WTC11 (cell line): ENCODE data around the gene NUDT6. TPM values are rescaled to one million over a fixed set of nuclear protein-coding genes. Genes with fewer than 3 reads are reported as not detected.

ENCODE experiments used
- ATAC-seq: fragments of 200-7000 bp; cut with Tn5 transposase; 2 replicates; pipeline ENCODE4 v1.10.0; 2021; ENCODE audit warnings: mild to moderate bottlenecking, moderate library complexity
- CTCF ChIA-PET: fragments of 300-600 bp; sonication (Branson Sonifier 250); formaldehyde crosslinking; loops from one replicate; lab custom pipeline; 2021; ENCODE audit warnings: antibody characterized with exemption; lab: Charles Lee
- POLR2A ChIA-PET: fragments of 350-600 bp; sonication (Branson Sonifier 250); formaldehyde crosslinking; loops from one replicate; lab custom pipeline; 2021; ENCODE audit warnings: antibody characterized with exemption; lab: Charles Lee
- DNase-seq: peaks from one replicate; pipeline ENCODE4 v3.0.0; 2021; ENCODE audit warnings: low spot score
- H3K27ac Mint-ChIP-seq: 2 replicates; pipeline ENCODE4 v1.8.0; 2021; ENCODE audit warnings: mixed read lengths
- H3K27me3 Mint-ChIP-seq: 2 replicates; pipeline ENCODE4 v1.8.0; 2021; ENCODE audit warnings: low read depth, mild to moderate bottlenecking, moderate library complexity, mixed read lengths
- H3K36me3 Mint-ChIP-seq: 2 replicates; pipeline ENCODE4 v1.8.0; 2021; ENCODE audit warnings: mixed read lengths
- H3K4me1 Mint-ChIP-seq: 2 replicates; pipeline ENCODE4 v1.8.0; 2022; ENCODE audit warnings: mixed read lengths
- H3K4me3 Mint-ChIP-seq: 2 replicates; pipeline ENCODE4 v1.8.0; 2021; ENCODE audit warnings: mild to moderate bottlenecking, moderate library complexity, mixed read lengths
- H3K9me3 Mint-ChIP-seq: 2 replicates; pipeline ENCODE4 v1.8.0; 2021; ENCODE audit warnings: mixed read lengths
- ATF6 ChIP-seq: sonication (generic); formaldehyde crosslinking; IDR thresholded peaks from 2 replicates; pipeline ENCODE4 v1.8.1; 2023; ENCODE audit warnings: mild to moderate bottlenecking, missing genetic modification reagents
- CDX4 ChIP-seq: fragments of 250-450 bp; sonication (Bioruptor Pico); IDR thresholded peaks from 2 replicates; pipeline ENCODE4 v1.9.0; 2021; ENCODE audit warnings: moderate library complexity, mild to moderate bottlenecking, inconsistent platforms, borderline replicate concordance
- GABPB1 ChIP-seq: sonication (generic); formaldehyde crosslinking; IDR thresholded peaks from 2 replicates; pipeline ENCODE4 v1.8.1; 2023; ENCODE audit warnings: mild to moderate bottlenecking, missing genetic modification reagents
- HMGA2 ChIP-seq: fragments of 250-450 bp; sonication (Bioruptor Pico); IDR thresholded peaks from 2 replicates; pipeline ENCODE4 v1.4.0; 2021; ENCODE audit warnings: mild to moderate bottlenecking, moderate library complexity
- IRF1 ChIP-seq: sonication (generic); formaldehyde crosslinking; IDR thresholded peaks from 2 replicates; pipeline ENCODE4 v1.8.0; 2023; ENCODE audit warnings: missing genetic modification reagents
- JAZF1 ChIP-seq: fragments of 250-450 bp; sonication (Bioruptor Pico); IDR thresholded peaks from 2 replicates; pipeline ENCODE4 v1.9.0; 2021; ENCODE audit warnings: moderate library complexity, mild to moderate bottlenecking, inconsistent platforms
- KAT7 ChIP-seq: sonication (generic); formaldehyde crosslinking; IDR thresholded peaks from 2 replicates; pipeline ENCODE4 v1.8.1; 2023; ENCODE audit warnings: missing genetic modification reagents, mild to moderate bottlenecking, borderline replicate concordance
- MLX ChIP-seq: sonication (generic); formaldehyde crosslinking; IDR thresholded peaks from 2 replicates; pipeline ENCODE4 v1.8.1; 2023; ENCODE audit warnings: mild to moderate bottlenecking, missing genetic modification reagents, moderate library complexity
- MXD4 ChIP-seq: fragments of 250-450 bp; sonication (Bioruptor Pico); IDR thresholded peaks from 2 replicates; pipeline ENCODE4 v1.8.0; 2021; ENCODE audit warnings: mild to moderate bottlenecking, moderate library complexity, borderline replicate concordance
- NFYB ChIP-seq: sonication (generic); formaldehyde crosslinking; conservative IDR thresholded peaks from 2 replicates; pipeline ENCODE4 v1.8.0; 2022; ENCODE audit warnings: low read depth, missing genetic modification reagents
- SMAD4 ChIP-seq: sonication (generic); formaldehyde crosslinking; IDR thresholded peaks from 2 replicates; pipeline ENCODE4 v1.8.0; 2022; ENCODE audit warnings: mild to moderate bottlenecking, missing genetic modification reagents
- TEAD1 ChIP-seq: sonication (generic); formaldehyde crosslinking; IDR thresholded peaks from 2 replicates; pipeline ENCODE4 v1.8.0; 2022; ENCODE audit warnings: mild to moderate bottlenecking, missing genetic modification reagents
- ZNF121 ChIP-seq: sonication (generic); formaldehyde crosslinking; IDR thresholded peaks from 2 replicates; pipeline ENCODE4 v1.8.0; 2023; ENCODE audit warnings: missing genetic modification reagents
- ZNF423 ChIP-seq: fragments of 250-450 bp; sonication (Bioruptor Pico); IDR thresholded peaks from 2 replicates; pipeline ENCODE4 v2.1.2; 2022; ENCODE audit warnings: mild to moderate bottlenecking, moderate library complexity
- total RNA-seq: library from RNA; stranded (reverse); gene quantifications from 3 replicates; pipeline ENCODE4 v1.2.3, GENCODE V29; 2021
- TF ChIP-seq, protein P1 (sequence below): sonication (generic); formaldehyde crosslinking; IDR thresholded peaks from 2 replicates; pipeline ENCODE4 v1.8.1; 2023; ENCODE audit warnings: mild to moderate bottlenecking, missing genetic modification reagents, borderline replicate concordance
- TF ChIP-seq, protein P2 (sequence below): sonication (generic); formaldehyde crosslinking; IDR thresholded peaks from 2 replicates; pipeline ENCODE4 v1.8.0; 2022; ENCODE audit warnings: mild to moderate bottlenecking, missing genetic modification reagents

Gene NUDT6
- total RNA-seq, 1 experiment from 2014 or later = 8.4 TPM

- TF ChIP-seq ATF6 (CRISPR knock-in tag) = no peak
- no peak for TF ChIP-seq ZNF423 (CRISPR knock-in tag)
- no peak for TF ChIP-seq KAT7 (CRISPR knock-in tag)
Observed at GRCh38 chr4:122911588-122911987, 10.8 kb downstream of the NUDT6 start (continued).

GRCh38 chr4:122909683-122910082 is 12.7 kb downstream of the NUDT6 start:
- H3K27ac Mint-ChIP-seq = peak overlapping the region; percentile 33; the same call in 1 of the 2 replicates
- TF ChIP-seq MXD4 (CRISPR knock-in tag) (no peak), HMGA2 (no peak), GABPB1 (CRISPR knock-in tag) (no peak), JAZF1 (CRISPR knock-in tag) (no peak), TEAD1 (CRISPR knock-in tag) (no peak), IRF1 (no peak), SMAD4 (CRISPR knock-in tag) (no peak), CDX4 (CRISPR knock-in tag) (no peak), NFYB (CRISPR knock-in tag) (no peak), MLX (no peak)
- TF ChIP-seq, protein P1, sequence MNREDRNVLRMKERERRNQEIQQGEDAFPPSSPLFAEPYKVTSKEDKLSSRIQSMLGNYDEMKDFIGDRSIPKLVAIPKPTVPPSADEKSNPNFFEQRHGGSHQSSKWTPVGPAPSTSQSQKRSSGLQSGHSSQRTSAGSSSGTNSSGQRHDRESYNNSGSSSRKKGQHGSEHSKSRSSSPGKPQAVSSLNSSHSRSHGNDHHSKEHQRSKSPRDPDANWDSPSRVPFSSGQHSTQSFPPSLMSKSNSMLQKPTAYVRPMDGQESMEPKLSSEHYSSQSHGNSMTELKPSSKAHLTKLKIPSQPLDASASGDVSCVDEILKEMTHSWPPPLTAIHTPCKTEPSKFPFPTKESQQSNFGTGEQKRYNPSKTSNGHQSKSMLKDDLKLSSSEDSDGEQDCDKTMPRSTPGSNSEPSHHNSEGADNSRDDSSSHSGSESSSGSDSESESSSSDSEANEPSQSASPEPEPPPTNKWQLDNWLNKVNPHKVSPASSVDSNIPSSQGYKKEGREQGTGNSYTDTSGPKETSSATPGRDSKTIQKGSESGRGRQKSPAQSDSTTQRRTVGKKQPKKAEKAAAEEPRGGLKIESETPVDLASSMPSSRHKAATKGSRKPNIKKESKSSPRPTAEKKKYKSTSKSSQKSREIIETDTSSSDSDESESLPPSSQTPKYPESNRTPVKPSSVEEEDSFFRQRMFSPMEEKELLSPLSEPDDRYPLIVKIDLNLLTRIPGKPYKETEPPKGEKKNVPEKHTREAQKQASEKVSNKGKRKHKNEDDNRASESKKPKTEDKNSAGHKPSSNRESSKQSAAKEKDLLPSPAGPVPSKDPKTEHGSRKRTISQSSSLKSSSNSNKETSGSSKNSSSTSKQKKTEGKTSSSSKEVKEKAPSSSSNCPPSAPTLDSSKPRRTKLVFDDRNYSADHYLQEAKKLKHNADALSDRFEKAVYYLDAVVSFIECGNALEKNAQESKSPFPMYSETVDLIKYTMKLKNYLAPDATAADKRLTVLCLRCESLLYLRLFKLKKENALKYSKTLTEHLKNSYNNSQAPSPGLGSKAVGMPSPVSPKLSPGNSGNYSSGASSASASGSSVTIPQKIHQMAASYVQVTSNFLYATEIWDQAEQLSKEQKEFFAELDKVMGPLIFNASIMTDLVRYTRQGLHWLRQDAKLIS (CRISPR knock-in tag) = no peak
- TF ChIP-seq, all 79 proteins: peak for 0
- no peak overlapping the region for H3K4me3 Mint-ChIP-seq
- peaks cover 7% of the 10 kb centered on the region for H3K36me3 Mint-ChIP-seq
- no peaks in the 10 kb centered on the region for H3K27me3 Mint-ChIP-seq
- peaks cover 11% of the 10 kb centered on the region for H3K4me1 Mint-ChIP-seq
- CTCF ChIA-PET = no interaction called here
- ATAC-seq (no peak), DNase-seq (no peak)
- POLR2A ChIA-PET = no interaction called here
- H3K9me3 Mint-ChIP-seq = peaks cover 8% of the 10 kb centered on the region

- Mint-ChIP-seq H3K27me3 (no peaks in the 10 kb centered on the region), H3K36me3 (peaks cover 8% of the 10 kb centered on the region), H3K4me1 (peaks cover 23% of the 10 kb centered on the region), H3K4me3 (no peak overlapping the region), H3K9me3 (peaks cover 9% of the 10 kb centered on the region), H3K27ac (no peak overlapping the region)
- ATAC-seq = no peak
- POLR2A ChIA-PET = no interaction called here
- DNase-seq = no peak
- CTCF ChIA-PET = no interaction called here
- TF ChIP-seq CDX4 (CRISPR knock-in tag) (no peak), ZNF121 (CRISPR knock-in tag) (no peak)
- TF ChIP-seq, protein P2, sequence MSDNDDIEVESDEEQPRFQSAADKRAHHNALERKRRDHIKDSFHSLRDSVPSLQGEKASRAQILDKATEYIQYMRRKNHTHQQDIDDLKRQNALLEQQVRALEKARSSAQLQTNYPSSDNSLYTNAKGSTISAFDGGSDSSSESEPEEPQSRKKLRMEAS (CRISPR knock-in tag) = no peak
- TF ChIP-seq, protein P1 (CRISPR knock-in tag) = no peak
Observed at GRCh38 chr4:122908223-122908622, 14.2 kb downstream of the NUDT6 start.
